ENCODE data around the gene RELB. TPM values are rescaled to one million over a fixed set of nuclear protein-coding genes. Genes with fewer than 3 reads are reported as not detected.

RELB gene
- polyA plus RNA-seq, 2 of the 4 experiments (the other 2 are of a cell fraction) = 8.1 to 9.6 TPM

DNA sequence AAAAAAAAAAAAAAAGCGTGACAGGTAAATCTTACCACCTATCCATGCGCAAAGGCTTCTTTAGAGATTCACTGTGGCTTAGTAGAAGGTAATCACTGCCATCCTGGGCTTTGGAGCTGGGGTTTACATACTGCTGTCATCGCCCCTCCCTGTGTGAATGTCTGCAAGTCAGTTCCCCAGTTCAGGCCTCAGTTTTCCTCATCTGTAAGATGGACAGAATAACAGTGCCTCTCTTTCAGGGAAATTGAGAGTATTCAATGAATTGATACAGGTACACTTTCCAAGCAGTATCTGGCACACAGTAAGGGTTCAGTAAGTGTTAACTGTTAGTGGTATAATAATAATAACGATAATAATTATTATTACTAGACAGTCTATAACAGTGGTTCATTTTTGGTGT lies 2.2 kb downstream of the RELB start:
- Histone ChIP-seq H3K9me3 (no peaks in the 10 kb centered on the region), H3K4me2 (no peak overlapping the region), H3K4me3 (no peak overlapping the region), H3K4me1 (peaks cover 7% of the 10 kb centered on the region; the same call in 1 of the 3 replicates), H3K27ac (no peak overlapping the region)
- FAIRE-seq = no peak
- DNase-seq (ENCODE audit: low read depth in 1 of 2, low spot score in 1 of 2) = no peak
- TF ChIP-seq KDM1A (IDR thresholded peaks at IDR 0.05; ENCODE audit: low read depth) (0 out of 2 replicates have a peak, but pooled peaks have one; percentile 76), MYC (IDR thresholded peaks at IDR 0.05; ENCODE audit: borderline replicate concordance, low read length) (no peak), E2F6 (IDR thresholded peaks at IDR 0.05; ENCODE audit: borderline replicate concordance, low read depth) (no peak)
- no peak for ATAC-seq
- ChIA-PET CTCF (interaction anchor here (1.3 to 1.6 kb wide), 2 partner anchors 14 to 24 kb away, joined by 3 read pairs; no protein-coding TSS in a partner anchor), POLR2A (interaction anchor here (0.7 kb wide), 1 partner anchor 1000 kb away, joined by 10 read pairs; no protein-coding TSS in a partner anchor)
- WGBS (ENCODE audit: missing lambda C conversion rate) = 87% methylated on average over 4 of the region's 4 CpGs

DNA sequence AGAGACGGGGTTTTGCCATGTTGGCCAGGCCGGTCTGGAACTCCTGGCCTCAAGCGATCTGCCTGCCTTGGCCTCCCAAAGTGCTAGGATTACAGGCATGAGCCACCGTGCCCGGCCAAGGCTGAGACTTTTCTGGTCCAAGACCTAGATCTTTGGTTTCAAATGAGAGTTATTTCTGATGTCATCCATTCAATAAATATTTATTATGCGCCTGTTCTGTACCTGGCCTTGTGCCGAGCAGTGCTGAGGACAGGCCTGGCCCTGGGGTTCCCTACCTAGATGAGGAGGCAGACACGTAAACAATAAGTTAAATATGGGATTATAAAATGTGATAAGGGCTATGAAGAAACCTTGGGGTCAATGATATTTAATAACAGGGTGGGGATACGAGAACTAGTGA lies 4.5 kb downstream of the RELB start:
- DNase-seq (ENCODE audit: low read depth in 1 of 2, low spot score in 1 of 2) = no peak
- H3K4me2 ChIP-seq = no peak overlapping the region
- no peak for FAIRE-seq
- TF ChIP-seq CHD2 (IDR thresholded peaks at IDR 0.05; ENCODE audit: low read length, partially characterized antibody) (no peak), ELK1 (IDR thresholded peaks at IDR 0.05; ENCODE audit: low read depth, low read length) (no peak), HOXA7 (CRISPR knock-in tag; IDR thresholded peaks at IDR 0.05) (0 out of 2 replicates have a peak, but pooled peaks have one; percentile 28), MAFK (IDR thresholded peaks at IDR 0.05; ENCODE audit: partially characterized antibody) (no peak), SREBF2 (IDR thresholded peaks at IDR 0.05) (no peak)
- no peak overlapping the region for H3K27ac ChIP-seq
- POLR2A ChIA-PET = no interaction called here
- CTCF ChIA-PET = interaction anchor here (0.7 to 2.2 kb wide), 2 partner anchors 34 to 54 kb away, joined by 4 to 6 read pairs; no protein-coding TSS in a partner anchor
- no peaks in the 10 kb centered on the region for H3K9me3 ChIP-seq
- H3K4me3 ChIP-seq = no peak overlapping the region
- no peak for ATAC-seq
- WGBS (ENCODE audit: missing lambda C conversion rate) = 93% methylated on average over 9 of the region's 9 CpGs
- peaks cover 6% of the 10 kb centered on the region; the same call in 1 of the 3 replicates for H3K4me1 ChIP-seq

DNA sequence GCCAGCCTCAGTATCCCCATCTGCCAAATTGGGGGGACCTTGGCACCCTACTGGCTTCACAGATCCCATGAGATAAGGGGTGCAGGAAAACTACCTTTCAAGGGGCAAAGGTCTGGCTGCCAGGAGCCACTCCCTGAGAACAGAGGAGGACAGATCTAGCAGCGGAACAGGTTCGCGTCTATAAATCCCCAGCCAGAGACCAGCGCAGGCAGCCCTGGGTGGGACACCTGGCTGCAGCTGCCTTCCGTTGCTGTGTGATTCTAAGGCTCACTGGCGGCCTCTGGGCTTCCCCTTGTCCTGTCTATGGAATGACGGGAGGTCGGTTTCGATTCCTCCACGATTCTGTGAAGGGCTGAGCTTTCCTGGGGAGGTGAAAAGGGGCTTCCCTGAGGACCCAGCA lies 7.3 kb downstream of the RELB start:
- TF ChIP-seq CTCF (IDR thresholded peaks at IDR 0.05) = no peak
- POLR2A ChIA-PET = no interaction called here

DNA sequence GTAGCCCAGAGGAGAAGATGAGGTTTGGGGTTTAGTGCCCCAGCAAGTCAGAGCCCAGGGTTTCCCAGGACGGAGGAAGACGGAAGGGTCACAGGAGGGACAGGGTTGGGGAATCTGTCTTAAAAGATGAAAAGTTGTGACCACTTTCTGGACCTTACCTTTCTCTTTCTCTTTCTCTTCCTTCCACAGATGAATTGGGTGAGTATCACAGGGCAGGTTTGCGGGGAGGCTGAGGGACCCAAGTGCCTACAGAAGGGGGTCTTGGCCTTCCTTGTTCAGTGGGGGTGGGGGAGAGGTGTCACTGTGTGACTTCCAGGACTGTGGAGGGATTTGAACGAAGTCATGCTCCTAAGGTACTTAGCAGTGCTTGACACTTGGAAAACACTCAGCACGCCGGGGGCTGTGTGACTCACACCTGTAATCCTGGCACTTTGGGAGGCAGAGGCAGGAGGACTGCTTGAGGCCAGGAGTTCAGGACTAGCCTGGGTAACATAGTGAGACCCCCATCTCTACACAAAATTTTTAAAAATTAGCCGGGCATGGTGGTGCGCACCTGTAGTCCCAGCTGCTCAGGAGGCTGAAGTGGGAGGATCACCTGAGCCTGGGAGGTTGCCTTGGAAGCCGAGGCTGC lies 8.5 kb downstream of the RELB start:
- no peak overlapping the region for H3K4me2 ChIP-seq
- TF ChIP-seq PHF8 (IDR thresholded peaks at IDR 0.05; ENCODE audit: borderline replicate concordance, low read depth) (no peak), EHF (CRISPR knock-in tag; IDR thresholded peaks at IDR 0.05) (no peak), POLR2AphosphoS2 (conservative IDR thresholded peaks at IDR 0.05; ENCODE audit: low read length) (no peak), KDM5A (IDR thresholded peaks at IDR 0.05) (no peak), BHLHE40 (IDR thresholded peaks at IDR 0.05; ENCODE audit: low read depth, low read length) (no peak), ZSCAN20 (CRISPR knock-in tag; IDR thresholded peaks at IDR 0.05) (no peak), MAZ (IDR thresholded peaks at IDR 0.05; ENCODE audit: borderline replicate concordance, low read depth, low read length) (no peak)
- TF ChIP-seq, protein P1, sequence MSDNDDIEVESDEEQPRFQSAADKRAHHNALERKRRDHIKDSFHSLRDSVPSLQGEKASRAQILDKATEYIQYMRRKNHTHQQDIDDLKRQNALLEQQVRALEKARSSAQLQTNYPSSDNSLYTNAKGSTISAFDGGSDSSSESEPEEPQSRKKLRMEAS (IDR thresholded peaks at IDR 0.05) = no peak
- no peak overlapping the region for H3K4me3 ChIP-seq
- FAIRE-seq (no peak), ATAC-seq (no peak), DNase-seq (ENCODE audit: low read depth in 1 of 2, low spot score in 1 of 2) (no peak)
- no peaks in the 10 kb centered on the region for H3K9me3 ChIP-seq
- POLR2A ChIA-PET = no interaction called here
- WGBS (ENCODE audit: missing lambda C conversion rate) = 94% methylated on average over 9 of the region's 9 CpGs
- CTCF ChIA-PET = interaction anchor here (0.7 to 1.9 kb wide), 2 partner anchors 50 to 59 kb away, joined by 3 to 9 read pairs; no protein-coding TSS in a partner anchor
- H3K4me1 ChIP-seq = no peaks in the 10 kb centered on the region; the same call in 2 of the 3 replicates
- no peak overlapping the region for H3K27ac ChIP-seq

More for the DNA sequence above, 7.3 kb downstream of the RELB start:
- Histone ChIP-seq H3K4me2 (no peak overlapping the region), H3K9me3 (no peaks in the 10 kb centered on the region), H3K4me3 (no peak overlapping the region), H3K4me1 (no peaks in the 10 kb centered on the region; the same call in 2 of the 3 replicates), H3K27ac (no peak overlapping the region)
- ATAC-seq (peak; percentile 30 to 42; a peak in 4 of 6 replicates), FAIRE-seq (no peak), DNase-seq (ENCODE audit: low read depth in 1 of 2, low spot score in 1 of 2) (no peak)
- 88% methylated on average over 10 of the region's 10 CpGs for WGBS (ENCODE audit: missing lambda C conversion rate)
- CTCF ChIA-PET = interaction anchor here (1.0 kb wide), 2 partner anchors 9 to 51 kb away, joined by 3 to 4 read pairs; no protein-coding TSS in a partner anchor

Data from A549 (cell line).